A549 (cell line): ENCODE measurements around the gene KCNN2.

ENCODE experiments used
- CEBPB ChIP-seq, 2 experiments: fragments of >200 bp in 1 of 2; sonication (Bioruptor Twin) in 1 of 2; formaldehyde crosslinking in 1 of 2; IDR thresholded peaks; 2 replicates each; pipeline ENCODE4 v1.6.1; 2012 to 2016
- ESRRA ChIP-seq: fragments of 150-350 bp; IDR thresholded peaks from 2 replicates; pipeline ENCODE4 v1.6.1; 2014; ENCODE audit warnings: mild to moderate bottlenecking, low read length, borderline replicate concordance
- KDM1A ChIP-seq: fragments of 200-600 bp; sonication (generic); IDR thresholded peaks from 2 replicates; pipeline ENCODE4 v1.6.1; 2016; ENCODE audit warnings: low read depth, mild to moderate bottlenecking
- MAFK ChIP-seq: fragments of 450-650 bp; IDR thresholded peaks from 2 replicates; pipeline ENCODE4 v1.6.1; 2014; ENCODE audit not compliant: partially characterized antibody
- MAZ ChIP-seq: fragments of 150-350 bp; IDR thresholded peaks from 2 replicates; pipeline ENCODE4 v1.6.1; 2014; ENCODE audit warnings: antibody characterized with exemption, low read depth, low read length, borderline replicate concordance
- NR3C1 ChIP-seq: fragments of >200 bp; sonication (Bioruptor Twin); formaldehyde crosslinking; IDR thresholded peaks from 3 replicates; pipeline ENCODE4 v1.6.1; 2017
- POLR2A ChIP-seq: IDR thresholded peaks from 2 replicates; pipeline ENCODE4 v1.6.1; 2012; ENCODE audit warnings: mild to moderate bottlenecking, low read length
- RFX5 ChIP-seq: fragments of 450-650 bp; IDR thresholded peaks from 2 replicates; pipeline ENCODE4 v1.7.1; 2014; ENCODE audit warnings: antibody characterized with exemption, mild to moderate bottlenecking, moderate library complexity
- TFCP2L1 ChIP-seq: fragments of 250-450 bp; sonication (Bioruptor Pico); IDR thresholded peaks from 2 replicates; pipeline ENCODE4 v1.5.0; 2021; ENCODE audit warnings: mild to moderate bottlenecking
- TF ChIP-seq, protein P1 (sequence below): fragments of >200 bp; sonication (Bioruptor Twin); formaldehyde crosslinking; IDR thresholded peaks from 3 replicates; pipeline ENCODE4 v1.5.1; 2016
- TF ChIP-seq, protein P2 (sequence below): fragments of 450-650 bp; IDR thresholded peaks from 2 replicates; pipeline ENCODE4 v1.6.1; 2014; ENCODE audit warnings: antibody characterized with exemption

DNA sequence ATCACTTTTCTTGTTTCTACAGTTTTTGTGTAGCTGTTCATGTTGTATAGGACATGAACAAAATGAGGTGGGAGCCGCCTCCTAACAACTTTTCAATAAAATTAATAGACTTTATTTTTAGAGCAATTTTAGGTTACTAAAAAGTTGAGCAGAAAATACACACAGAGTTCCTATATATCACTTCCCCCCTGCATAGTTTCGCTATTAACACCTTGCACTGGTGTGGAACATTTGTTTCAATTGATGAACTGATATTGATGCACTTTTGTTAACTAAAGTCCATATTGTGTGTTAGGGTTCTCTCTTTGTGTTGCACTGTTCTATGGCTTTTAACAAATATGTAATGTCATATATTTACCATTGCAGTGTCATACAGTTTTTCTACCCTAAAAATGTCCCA is 47.8 kb upstream of the KCNN2 start:
- TF ChIP-seq MAFK (no peak), ESRRA (no peak), NR3C1 (no peak), TFCP2L1 (CRISPR knock-in tag) (no peak), MAZ (no peak), KDM1A (no peak), RFX5 (no peak), CEBPB (IDR thresholded peaks at IDR 0.05) (no peak), POLR2A (no peak)
- TF ChIP-seq, protein P1, sequence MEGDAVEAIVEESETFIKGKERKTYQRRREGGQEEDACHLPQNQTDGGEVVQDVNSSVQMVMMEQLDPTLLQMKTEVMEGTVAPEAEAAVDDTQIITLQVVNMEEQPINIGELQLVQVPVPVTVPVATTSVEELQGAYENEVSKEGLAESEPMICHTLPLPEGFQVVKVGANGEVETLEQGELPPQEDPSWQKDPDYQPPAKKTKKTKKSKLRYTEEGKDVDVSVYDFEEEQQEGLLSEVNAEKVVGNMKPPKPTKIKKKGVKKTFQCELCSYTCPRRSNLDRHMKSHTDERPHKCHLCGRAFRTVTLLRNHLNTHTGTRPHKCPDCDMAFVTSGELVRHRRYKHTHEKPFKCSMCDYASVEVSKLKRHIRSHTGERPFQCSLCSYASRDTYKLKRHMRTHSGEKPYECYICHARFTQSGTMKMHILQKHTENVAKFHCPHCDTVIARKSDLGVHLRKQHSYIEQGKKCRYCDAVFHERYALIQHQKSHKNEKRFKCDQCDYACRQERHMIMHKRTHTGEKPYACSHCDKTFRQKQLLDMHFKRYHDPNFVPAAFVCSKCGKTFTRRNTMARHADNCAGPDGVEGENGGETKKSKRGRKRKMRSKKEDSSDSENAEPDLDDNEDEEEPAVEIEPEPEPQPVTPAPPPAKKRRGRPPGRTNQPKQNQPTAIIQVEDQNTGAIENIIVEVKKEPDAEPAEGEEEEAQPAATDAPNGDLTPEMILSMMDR, result no peak
- TF ChIP-seq, protein P2, sequence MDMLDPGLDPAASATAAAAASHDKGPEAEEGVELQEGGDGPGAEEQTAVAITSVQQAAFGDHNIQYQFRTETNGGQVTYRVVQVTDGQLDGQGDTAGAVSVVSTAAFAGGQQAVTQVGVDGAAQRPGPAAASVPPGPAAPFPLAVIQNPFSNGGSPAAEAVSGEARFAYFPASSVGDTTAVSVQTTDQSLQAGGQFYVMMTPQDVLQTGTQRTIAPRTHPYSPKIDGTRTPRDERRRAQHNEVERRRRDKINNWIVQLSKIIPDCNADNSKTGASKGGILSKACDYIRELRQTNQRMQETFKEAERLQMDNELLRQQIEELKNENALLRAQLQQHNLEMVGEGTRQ, result no peak
